Measurements from ENCODE around the gene CDCA3. TPM values are rescaled to one million over a fixed set of nuclear protein-coding genes. Genes with fewer than 3 reads are reported as not detected.

CDCA3 gene
- polyA plus RNA-seq, 12 donors, result 11.5 to 31.8 (median 20.5) TPM; not detected in 1

- no peak for DNase-seq
Observed at GRCh38 chr12:6855322-6855721, 4.2 kb upstream of the CDCA3 start.

GRCh38 chr12:6854036-6854435, 3.0 kb upstream of the CDCA3 start:
- DNase-seq, result no peak

- no peak for DNase-seq
Observed at GRCh38 chr12:6853626-6854025, 2.5 kb upstream of the CDCA3 start.

GRCh38 chr12:6852651-6853354, 1.7 kb upstream of the CDCA3 start:
- DNase-seq, result no peak

GRCh38 chr12:6851921-6852650, 1.0 kb upstream of the CDCA3 start, which contains the start of gene USP5:
Gene USP5 (plus strand): TSS chr12:6852150. CDS start chr12:6852180, 30 bp downstream.
- peak; percentile 99 for DNase-seq

GRCh38 chr12:6850796-6851152, 312 bp downstream of the CDCA3 start:
- no peak for DNase-seq

- no peak for DNase-seq
Observed at GRCh38 chr12:6849976-6850560, 1.0 kb downstream of the CDCA3 start.

- DNase-seq, result no peak
Observed at GRCh38 chr12:6849427-6849826, 1.7 kb downstream of the CDCA3 start.

- no peak for DNase-seq
Observed at GRCh38 chr12:6847676-6848075, 3.4 kb downstream of the CDCA3 start.

GRCh38 chr12:6846316-6846869, 4.7 kb downstream of the CDCA3 start:
- DNase-seq, result no peak

- DNase-seq, result no peak
Observed at GRCh38 chr12:6845395-6845794, 5.7 kb downstream of the CDCA3 start.

GRCh38 chr12:6843118-6843902, 7.8 kb downstream of the CDCA3 start:
- no peak for DNase-seq

- no peak for DNase-seq
Observed at GRCh38 chr12:6842075-6842474, 9.0 kb downstream of the CDCA3 start.

- no peak for DNase-seq
Observed at GRCh38 chr12:6840761-6841515, 10.1 kb downstream of the CDCA3 start, which contains the start of gene GNB3. Gene GNB3 (plus strand): TSS chr12:6840925. CDS start chr12:6841288, 363 bp downstream.

- DNase-seq, result no peak
Observed at GRCh38 chr12:6840330-6840729, 10.8 kb downstream of the CDCA3 start.

GRCh38 chr12:6839482-6840201, 11.4 kb downstream of the CDCA3 start:
- no peak for DNase-seq

- no peak for DNase-seq
Observed at GRCh38 chr12:6838854-6839253, 12.2 kb downstream of the CDCA3 start.

- DNase-seq, result no peak
Observed at GRCh38 chr12:6837370-6838060, 13.6 kb downstream of the CDCA3 start.

- DNase-seq, result no peak
Observed at GRCh38 chr12:6836851-6837250, 14.2 kb downstream of the CDCA3 start.

GRCh38 chr12:6834873-6835272, 16.2 kb downstream of the CDCA3 start:
- no peak for DNase-seq

All from muscle of arm (tissue), 12 donors.